ENCODE measurements around the gene ARMC6.
A peak's percentile ranks its signal among the peaks of the same experiment; 100 is the strongest.

ARMC6 gene

DNA sequence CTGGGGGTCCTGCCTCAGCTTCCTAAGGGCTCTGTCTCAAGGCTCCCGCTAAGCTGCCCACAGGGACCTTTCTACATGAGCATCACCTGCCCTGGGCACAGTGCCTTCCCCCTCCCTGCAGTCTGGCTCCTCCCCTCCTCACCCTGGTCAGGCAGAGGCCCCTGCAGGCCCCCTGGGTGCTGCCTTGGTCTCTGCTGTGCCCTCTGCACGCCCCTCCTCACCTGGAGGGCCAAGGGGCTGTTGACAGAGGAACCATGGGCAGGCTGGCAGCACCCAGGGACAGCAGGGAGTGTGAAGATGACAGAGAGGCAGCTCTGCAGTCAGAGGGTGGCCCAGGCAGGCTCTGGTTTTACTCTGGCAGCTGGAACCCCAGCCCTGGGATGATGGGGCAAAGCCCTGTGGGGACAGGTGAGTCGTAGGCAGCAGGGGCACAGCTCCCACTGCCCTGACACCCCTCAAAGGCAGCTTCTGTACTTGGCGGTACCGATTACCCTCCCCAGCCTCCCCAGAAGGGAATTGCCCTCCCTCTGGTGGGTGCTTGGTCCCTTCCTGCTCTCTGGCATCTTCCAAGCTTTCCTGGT lies 43.2 kb upstream of the ARMC6 start:
- Histone ChIP-seq H3K56ac (ENCODE audit: low read length) (no peak overlapping the region), H3K79me2 (ENCODE audit: control insufficient read depth, insufficient read depth, low read length) (no peaks in the 10 kb centered on the region), H3K4me3 (ENCODE audit: low read length) (no peak overlapping the region), H3K36me3 (ENCODE audit: control insufficient read depth, insufficient read depth, low read length) (peaks cover 6% of the 10 kb centered on the region), H3K79me1 (ENCODE audit: low read length) (peaks cover under 1% of the 10 kb centered on the region), H2BK120ac (ENCODE audit: low read depth, low read length) (no peak overlapping the region), H3K4ac (ENCODE audit: low read depth, low read length) (no peak overlapping the region), H2BK15ac (replicated peaks; ENCODE audit: low read depth) (no peak overlapping the region), H3K27me3 (ENCODE audit: insufficient read depth, low read length, poor library complexity) (no peaks in the 10 kb centered on the region), H3K4me2 (ENCODE audit: low read length) (no peak overlapping the region), H3K18ac (ENCODE audit: low read length) (no peak overlapping the region), H2BK5ac (ENCODE audit: low read length) (no peak overlapping the region), H4K5ac (ENCODE audit: low read length) (no peak overlapping the region), H2AK5ac (ENCODE audit: low read length) (no peak overlapping the region), H3K27ac (ENCODE audit: low read depth, low read length) (no peak overlapping the region), H3K23ac (ENCODE audit: low read length) (no peak overlapping the region), H3K9ac (ENCODE audit: low read length) (no peak overlapping the region), H4K8ac (ENCODE audit: low read depth, low read length) (no peak overlapping the region), H3K4me1 (ENCODE audit: control insufficient read depth, low read depth, low read length) (no peaks in the 10 kb centered on the region)
- no CpG with 5 or more reads among the region's 5 CpGs for WGBS (ENCODE audit: extremely low coverage, insufficient coverage, low lambda C conversion rate)
- no peak for DNase-seq

DNA sequence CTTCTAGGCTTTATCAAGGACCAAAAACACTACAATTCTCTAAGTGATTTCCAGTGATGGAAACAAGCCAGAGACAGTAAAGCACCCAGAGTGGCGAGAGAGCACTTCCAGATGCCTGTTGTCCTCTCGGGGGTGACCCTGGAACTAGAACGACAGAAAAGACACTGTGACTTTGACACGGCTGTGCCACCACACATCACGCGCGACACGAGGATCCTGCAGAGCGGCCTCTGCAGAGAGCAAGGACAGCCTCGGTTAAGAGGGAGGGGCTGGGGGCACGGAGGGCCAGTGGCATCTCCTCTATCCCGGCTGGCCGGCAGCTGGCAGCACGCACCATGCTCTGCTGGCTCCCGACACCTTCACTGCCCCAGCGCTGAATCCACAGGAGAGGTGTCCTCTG lies 42.4 kb upstream of the ARMC6 start:
- peaks cover 1% of the 10 kb centered on the region for H3K79me1 ChIP-seq (ENCODE audit: low read length)
- H4K8ac ChIP-seq (ENCODE audit: low read depth, low read length) = no peak overlapping the region
- no peak overlapping the region for H3K4me3 ChIP-seq (ENCODE audit: low read length)
- H3K4me1 ChIP-seq (ENCODE audit: control insufficient read depth, low read depth, low read length) = no peaks in the 10 kb centered on the region
- no peak for DNase-seq
- H2AK5ac ChIP-seq (ENCODE audit: low read length) = no peak overlapping the region
- no peak overlapping the region for H2BK15ac ChIP-seq (replicated peaks; ENCODE audit: low read depth)
- H3K4me2 ChIP-seq (ENCODE audit: low read length) = no peak overlapping the region
- no peak overlapping the region for H3K18ac ChIP-seq (ENCODE audit: low read length)
- no peaks in the 10 kb centered on the region for H3K27me3 ChIP-seq (ENCODE audit: insufficient read depth, low read length, poor library complexity)
- H3K4ac ChIP-seq (ENCODE audit: low read depth, low read length) = no peak overlapping the region
- no peak overlapping the region for H4K5ac ChIP-seq (ENCODE audit: low read length)
- H3K23ac ChIP-seq (ENCODE audit: low read length) = no peak overlapping the region
- no CpG with 5 or more reads among the region's 16 CpGs for WGBS (ENCODE audit: extremely low coverage, insufficient coverage, low lambda C conversion rate)
- no peaks in the 10 kb centered on the region for H3K79me2 ChIP-seq (ENCODE audit: control insufficient read depth, insufficient read depth, low read length)
- H3K36me3 ChIP-seq (ENCODE audit: control insufficient read depth, insufficient read depth, low read length) = peaks cover 6% of the 10 kb centered on the region
- no peak overlapping the region for H3K27ac ChIP-seq (ENCODE audit: low read depth, low read length)
- no peak overlapping the region for H2BK5ac ChIP-seq (ENCODE audit: low read length)
- no peak overlapping the region for H3K9ac ChIP-seq (ENCODE audit: low read length)
- no peak overlapping the region for H3K56ac ChIP-seq (ENCODE audit: low read length)
- H2BK120ac ChIP-seq (ENCODE audit: low read depth, low read length) = no peak overlapping the region

GRCh38 chr19:18991468-18991867 lies 41.9 kb upstream of the ARMC6 start:
- peaks cover 1% of the 10 kb centered on the region for H3K79me1 ChIP-seq (ENCODE audit: low read length)
- WGBS (ENCODE audit: extremely low coverage, insufficient coverage, low lambda C conversion rate) = no CpG with 5 or more reads among the region's 14 CpGs
- no peak for DNase-seq

DNA sequence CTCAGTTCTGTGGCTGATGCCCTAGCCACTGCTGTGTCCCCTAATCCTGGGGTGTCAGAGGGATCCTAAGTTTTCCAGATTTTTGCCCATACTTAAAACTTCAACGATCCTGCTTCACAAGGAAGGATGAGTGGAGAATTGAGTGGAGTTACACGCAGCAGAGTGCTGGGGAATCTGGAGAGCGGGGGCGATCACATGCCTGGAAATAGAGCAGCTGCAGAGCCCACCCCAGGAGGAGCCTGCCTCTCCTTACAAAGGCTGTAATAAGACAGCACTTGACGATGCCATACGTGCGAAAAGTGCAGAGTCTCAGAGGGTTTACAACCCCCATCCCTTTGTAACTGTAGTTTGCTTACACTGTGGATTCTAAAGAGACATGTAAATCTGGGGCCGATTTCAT lies 40.7 kb upstream of the ARMC6 start:
- H3K4me2 ChIP-seq (ENCODE audit: low read length) = no peak overlapping the region
- WGBS (ENCODE audit: extremely low coverage, insufficient coverage, low lambda C conversion rate) = no CpG with 5 or more reads among the region's 8 CpGs

More at GRCh38 chr19:18991468-18991867, 41.9 kb upstream of the ARMC6 start:
- Histone ChIP-seq H2BK120ac (ENCODE audit: low read depth, low read length) (no peak overlapping the region), H2AK5ac (ENCODE audit: low read length) (no peak overlapping the region), H3K4me2 (ENCODE audit: low read length) (no peak overlapping the region), H3K4ac (ENCODE audit: low read depth, low read length) (no peak overlapping the region), H3K27ac (ENCODE audit: low read depth, low read length) (no peak overlapping the region), H3K36me3 (ENCODE audit: control insufficient read depth, insufficient read depth, low read length) (peaks cover 6% of the 10 kb centered on the region), H3K27me3 (ENCODE audit: insufficient read depth, low read length, poor library complexity) (no peaks in the 10 kb centered on the region), H4K5ac (ENCODE audit: low read length) (no peak overlapping the region), H2BK15ac (replicated peaks; ENCODE audit: low read depth) (no peak overlapping the region), H3K18ac (ENCODE audit: low read length) (no peak overlapping the region), H3K4me3 (ENCODE audit: low read length) (no peak overlapping the region), H3K4me1 (ENCODE audit: control insufficient read depth, low read depth, low read length) (no peaks in the 10 kb centered on the region), H2BK5ac (ENCODE audit: low read length) (no peak overlapping the region), H3K56ac (ENCODE audit: low read length) (no peak overlapping the region), H3K9ac (ENCODE audit: low read length) (no peak overlapping the region), H3K23ac (ENCODE audit: low read length) (no peak overlapping the region), H3K79me2 (ENCODE audit: control insufficient read depth, insufficient read depth, low read length) (no peaks in the 10 kb centered on the region), H4K8ac (ENCODE audit: low read depth, low read length) (no peak overlapping the region)

DNA sequence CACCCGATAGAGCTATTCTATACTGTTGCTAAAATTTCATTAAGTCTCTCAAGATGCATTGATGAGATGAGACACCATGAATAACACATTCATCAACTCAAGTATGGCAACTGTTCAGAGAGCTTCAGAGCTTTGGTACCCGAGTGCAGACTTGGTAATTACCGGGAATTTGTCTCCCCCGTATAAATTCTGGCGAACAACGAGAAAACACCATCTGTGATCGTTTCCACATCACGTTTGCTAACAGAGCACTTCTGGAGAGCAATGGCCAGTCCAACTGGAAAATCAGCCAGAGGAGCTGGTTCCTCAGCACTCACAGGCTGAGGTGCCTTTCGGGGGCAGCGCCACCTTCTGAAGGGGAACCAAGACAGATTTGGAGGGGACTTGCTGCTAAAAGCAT lies 40.3 kb upstream of the ARMC6 start:
- no peak overlapping the region for H3K9ac ChIP-seq (ENCODE audit: low read length)
- no peak overlapping the region for H3K56ac ChIP-seq (ENCODE audit: low read length)
- no peak overlapping the region for H3K23ac ChIP-seq (ENCODE audit: low read length)
- no peak overlapping the region for H4K8ac ChIP-seq (ENCODE audit: low read depth, low read length)
- H2BK5ac ChIP-seq (ENCODE audit: low read length) = no peak overlapping the region
- no peak overlapping the region for H2AK5ac ChIP-seq (ENCODE audit: low read length)
- no peak overlapping the region for H2BK120ac ChIP-seq (ENCODE audit: low read depth, low read length)
- no peak overlapping the region for H3K4me3 ChIP-seq (ENCODE audit: low read length)
- no peaks in the 10 kb centered on the region for H3K27me3 ChIP-seq (ENCODE audit: insufficient read depth, low read length, poor library complexity)
- no peaks in the 10 kb centered on the region for H3K4me1 ChIP-seq (ENCODE audit: control insufficient read depth, low read depth, low read length)
- no peaks in the 10 kb centered on the region for H3K79me2 ChIP-seq (ENCODE audit: control insufficient read depth, insufficient read depth, low read length)
- H4K5ac ChIP-seq (ENCODE audit: low read length) = no peak overlapping the region
- WGBS (ENCODE audit: extremely low coverage, insufficient coverage, low lambda C conversion rate) = no CpG with 5 or more reads among the region's 10 CpGs
- DNase-seq = no peak
- H3K18ac ChIP-seq (ENCODE audit: low read length) = no peak overlapping the region
- H3K27ac ChIP-seq (ENCODE audit: low read depth, low read length) = no peak overlapping the region
- peaks cover 6% of the 10 kb centered on the region for H3K36me3 ChIP-seq (ENCODE audit: control insufficient read depth, insufficient read depth, low read length)
- peaks cover 1% of the 10 kb centered on the region for H3K79me1 ChIP-seq (ENCODE audit: low read length)
- H2BK15ac ChIP-seq (replicated peaks; ENCODE audit: low read depth) = no peak overlapping the region
- no peak overlapping the region for H3K4me2 ChIP-seq (ENCODE audit: low read length)
- no peak overlapping the region for H3K4ac ChIP-seq (ENCODE audit: low read depth, low read length)

More for the DNA sequence above, 40.7 kb upstream of the ARMC6 start:
- peaks cover 1% of the 10 kb centered on the region for H3K79me1 ChIP-seq (ENCODE audit: low read length)
- no peak overlapping the region for H2AK5ac ChIP-seq (ENCODE audit: low read length)
- H2BK15ac ChIP-seq (replicated peaks; ENCODE audit: low read depth) = no peak overlapping the region
- H2BK120ac ChIP-seq (ENCODE audit: low read depth, low read length) = no peak overlapping the region
- no peak for DNase-seq
- no peak overlapping the region for H3K56ac ChIP-seq (ENCODE audit: low read length)
- no peak overlapping the region for H3K23ac ChIP-seq (ENCODE audit: low read length)
- no peaks in the 10 kb centered on the region for H3K27me3 ChIP-seq (ENCODE audit: insufficient read depth, low read length, poor library complexity)
- H3K9ac ChIP-seq (ENCODE audit: low read length) = no peak overlapping the region
- H3K79me2 ChIP-seq (ENCODE audit: control insufficient read depth, insufficient read depth, low read length) = no peaks in the 10 kb centered on the region
- no peak overlapping the region for H3K18ac ChIP-seq (ENCODE audit: low read length)
- H4K8ac ChIP-seq (ENCODE audit: low read depth, low read length) = no peak overlapping the region
- no peak overlapping the region for H4K5ac ChIP-seq (ENCODE audit: low read length)
- no peaks in the 10 kb centered on the region for H3K4me1 ChIP-seq (ENCODE audit: control insufficient read depth, low read depth, low read length)
- H3K36me3 ChIP-seq (ENCODE audit: control insufficient read depth, insufficient read depth, low read length) = peaks cover 6% of the 10 kb centered on the region
- no peak overlapping the region for H3K4me3 ChIP-seq (ENCODE audit: low read length)
- H3K4ac ChIP-seq (ENCODE audit: low read depth, low read length) = no peak overlapping the region
- no peak overlapping the region for H3K27ac ChIP-seq (ENCODE audit: low read depth, low read length)
- no peak overlapping the region for H2BK5ac ChIP-seq (ENCODE audit: low read length)

DNA sequence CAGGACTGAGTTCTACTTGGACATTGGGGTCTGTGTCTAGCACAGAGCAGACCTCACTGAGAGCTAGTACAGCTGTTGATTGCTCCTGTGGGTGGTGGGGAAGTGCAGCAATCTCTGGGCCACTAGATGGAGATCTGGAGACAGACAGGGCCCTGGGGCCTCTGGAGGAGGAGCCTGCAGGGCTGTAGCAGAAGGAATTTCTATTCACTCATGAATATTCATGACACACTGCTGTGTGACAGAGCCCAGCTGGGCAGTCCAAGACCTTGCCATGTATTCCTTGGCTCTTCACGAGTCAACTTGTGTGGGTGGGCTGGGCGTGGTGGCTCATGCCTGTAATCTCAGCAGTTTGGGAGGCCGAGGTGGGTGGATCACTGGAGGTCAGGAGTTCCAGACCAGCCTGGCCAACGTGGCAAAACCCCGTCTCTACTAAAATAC lies 37.6 kb upstream of the ARMC6 start:
- H4K5ac ChIP-seq (ENCODE audit: low read length) = no peak overlapping the region
- no CpG with 5 or more reads among the region's 5 CpGs for WGBS (ENCODE audit: extremely low coverage, insufficient coverage, low lambda C conversion rate)
- no peaks in the 10 kb centered on the region for H3K4me1 ChIP-seq (ENCODE audit: control insufficient read depth, low read depth, low read length)
- no peak overlapping the region for H2BK120ac ChIP-seq (ENCODE audit: low read depth, low read length)
- H2AK5ac ChIP-seq (ENCODE audit: low read length) = no peak overlapping the region
- H4K8ac ChIP-seq (ENCODE audit: low read depth, low read length) = no peak overlapping the region
- no peak overlapping the region for H2BK5ac ChIP-seq (ENCODE audit: low read length)
- H3K18ac ChIP-seq (ENCODE audit: low read length) = no peak overlapping the region
- H3K4ac ChIP-seq (ENCODE audit: low read depth, low read length) = no peak overlapping the region
- no peaks in the 10 kb centered on the region for H3K79me2 ChIP-seq (ENCODE audit: control insufficient read depth, insufficient read depth, low read length)
- no peak overlapping the region for H2BK15ac ChIP-seq (replicated peaks; ENCODE audit: low read depth)
- H3K23ac ChIP-seq (ENCODE audit: low read length) = no peak overlapping the region
- H3K4me2 ChIP-seq (ENCODE audit: low read length) = no peak overlapping the region
- no peak overlapping the region for H3K56ac ChIP-seq (ENCODE audit: low read length)
- DNase-seq = peak; percentile 94
- H3K4me3 ChIP-seq (ENCODE audit: low read length) = no peak overlapping the region
- H3K36me3 ChIP-seq (ENCODE audit: control insufficient read depth, insufficient read depth, low read length) = peaks cover 13% of the 10 kb centered on the region
- no peak overlapping the region for H3K27ac ChIP-seq (ENCODE audit: low read depth, low read length)
- no peaks in the 10 kb centered on the region for H3K27me3 ChIP-seq (ENCODE audit: insufficient read depth, low read length, poor library complexity)
- no peak overlapping the region for H3K9ac ChIP-seq (ENCODE audit: low read length)
- peaks cover 1% of the 10 kb centered on the region for H3K79me1 ChIP-seq (ENCODE audit: low read length)

Data from mesendoderm (in vitro differentiated cells).